OCI-LY1 (cell line): ENCODE measurements around the gene STXBP2.

ENCODE experiments used
- H2AFZ ChIP-seq: fragments of 200-600 bp; sonication (generic), shearing (Covaris generic); 2 replicates; pipeline ENCODE4 v1.6.0; 2014; ENCODE audit warnings: antibody characterized with exemption, mild to moderate bottlenecking, low read length
- H3F3A ChIP-seq: fragments of 200-600 bp; sonication (generic), shearing (Covaris generic); 2 replicates; pipeline ENCODE4 v1.6.0; 2014; ENCODE audit warnings: mild to moderate bottlenecking, antibody characterized with exemption, low read length, moderate library complexity; ENCODE audit not compliant: insufficient read depth
- H3K27ac ChIP-seq: fragments of 200-600 bp; sonication (generic); 2 replicates; pipeline ENCODE4 v1.5.1; 2014; ENCODE audit warnings: low read length, mixed run types, mild to moderate bottlenecking, low read depth; ENCODE audit not compliant: poor library complexity, severe bottlenecking
- H3K27me3 ChIP-seq: fragments of 200-600 bp; sonication (generic); 2 replicates; pipeline ENCODE4 v1.6.0; 2014; ENCODE audit warnings: antibody characterized with exemption, mild to moderate bottlenecking, low read length, moderate library complexity; ENCODE audit not compliant: insufficient read depth
- H3K36me3 ChIP-seq: fragments of 200-600 bp; sonication (generic); 2 replicates; pipeline ENCODE4 v1.6.1; 2014; ENCODE audit warnings: mild to moderate bottlenecking, antibody characterized with exemption, low read length, moderate library complexity, mixed read lengths; ENCODE audit not compliant: insufficient read depth
- H3K4me1 ChIP-seq: fragments of 200-600 bp; sonication (generic); 2 replicates; pipeline ENCODE4 v1.5.1; 2014; ENCODE audit warnings: mild to moderate bottlenecking, low read length, moderate library complexity; ENCODE audit not compliant: insufficient read depth, severe bottlenecking
- H3K4me2 ChIP-seq: fragments of 200-600 bp; sonication (generic), shearing (Covaris generic); 2 replicates; pipeline ENCODE4 v1.6.1; 2014; ENCODE audit warnings: low read length
- H3K4me3 ChIP-seq: fragments of 200-600 bp; sonication (generic); 2 replicates; pipeline ENCODE4 v1.5.1; 2014; ENCODE audit warnings: low read length, low read depth, mild to moderate bottlenecking, mixed read lengths; ENCODE audit not compliant: poor library complexity, severe bottlenecking
- H3K79me2 ChIP-seq: fragments of 200-600 bp; shearing (Covaris generic); 2 replicates; pipeline ENCODE4 v1.6.1; 2016; ENCODE audit warnings: mixed run types, low read length, mixed read lengths; ENCODE audit not compliant: insufficient read depth
- H3K9ac ChIP-seq: fragments of 200-600 bp; sonication (generic), shearing (Covaris generic); 2 replicates; pipeline ENCODE4 v1.6.1; 2014; ENCODE audit warnings: mild to moderate bottlenecking, low read length, mixed read lengths
- H3K9me2 ChIP-seq: fragments of 200-600 bp; sonication (generic), shearing (Covaris generic); 2 replicates; pipeline ENCODE4 v1.6.1; 2014; ENCODE audit warnings: low read depth, mild to moderate bottlenecking, low read length, mixed read lengths
- H3K9me3 ChIP-seq: fragments of 200-600 bp; shearing (Covaris generic); 2 replicates; pipeline ENCODE4 v1.6.1; 2014; ENCODE audit warnings: low read length, mixed read lengths
- H4K20me1 ChIP-seq: fragments of 200-600 bp; sonication (generic), shearing (Covaris generic); 2 replicates; pipeline ENCODE4 v1.6.0; 2016; ENCODE audit warnings: mild to moderate bottlenecking, low read length; ENCODE audit not compliant: insufficient read depth
- EZH2 ChIP-seq: fragments of 200-600 bp; sonication (generic), shearing (Covaris generic); IDR thresholded peaks from 2 replicates; pipeline ENCODE4 v1.8.0; 2017; ENCODE audit warnings: borderline replicate concordance, mixed run types, mild to moderate bottlenecking, antibody characterized with exemption, low read length, moderate library complexity, mixed read lengths
- TF ChIP-seq, protein P1 (sequence below): fragments of 200-600 bp; sonication (generic), shearing (Covaris generic); IDR thresholded peaks from 2 replicates; pipeline ENCODE4 v1.5.1; 2017; ENCODE audit warnings: mild to moderate bottlenecking, antibody characterized with exemption, low read length, moderate library complexity, mixed read lengths

Gene STXBP2

DNA sequence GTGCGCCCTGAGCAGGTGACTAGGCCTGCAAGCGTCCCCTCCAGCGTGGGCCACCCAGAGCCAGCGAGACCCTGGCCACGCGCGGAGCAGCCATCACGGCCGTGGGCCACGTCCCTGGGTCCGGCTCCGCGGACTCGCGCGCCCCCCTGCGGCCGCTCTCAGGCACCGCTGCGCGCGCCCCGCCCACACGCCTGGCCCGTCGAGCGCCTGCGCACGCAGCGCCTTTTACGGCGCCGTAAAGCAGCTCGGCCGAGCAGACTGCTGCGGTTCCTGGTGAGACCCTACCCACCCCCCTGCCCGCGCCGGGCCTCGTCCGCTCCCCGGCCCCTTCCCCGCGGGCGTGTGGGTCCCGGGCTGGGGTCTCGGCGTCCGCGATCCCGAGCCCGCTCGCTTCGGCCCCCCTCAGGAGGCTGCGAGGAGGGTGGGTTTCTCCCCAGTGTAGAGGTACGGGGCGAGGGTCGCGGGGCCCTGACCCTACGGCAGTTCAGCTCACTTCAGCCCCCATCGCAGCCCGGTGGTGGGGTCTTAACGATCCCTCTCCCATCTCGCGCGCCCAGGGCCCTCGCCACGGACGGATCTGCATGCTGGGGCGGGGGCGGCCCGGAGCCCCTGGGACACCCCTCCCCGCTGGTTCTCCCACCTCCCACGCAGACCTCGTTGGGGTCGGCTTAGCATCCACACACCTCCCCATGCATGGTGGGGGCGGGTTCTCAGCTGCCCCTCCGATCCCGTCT is 43.9 kb downstream of the STXBP2 start, which contains the start of gene TRAPPC5:
Gene TRAPPC5 (plus strand): TSS at position 228 of the 734 bp plus-strand sequence. CDS start 1,421 bp downstream, outside the sequence.
- H3K4me1 ChIP-seq, result peaks cover 21% of the 10 kb centered on the region
- no peaks in the 10 kb centered on the region for H3K9me3 ChIP-seq
- peak within 1 kb of the TSS; percentile 82 for H3K4me3 ChIP-seq
- peaks cover 16% of the 10 kb centered on the region for H3K36me3 ChIP-seq
- peak within 1 kb of the TSS; percentile 83 for H3K9ac ChIP-seq
- H3K79me2 ChIP-seq, result no peaks in the 10 kb centered on the region
- no peaks in the 10 kb centered on the region; the same call in 1 of the 2 replicates for H3K27me3 ChIP-seq
- no peaks in the 10 kb centered on the region for H3F3A ChIP-seq
- no peak within 1 kb of the TSS for H3K27ac ChIP-seq
- H4K20me1 ChIP-seq, result no peaks in the 10 kb centered on the region
- H2AFZ ChIP-seq, result no peak within 1 kb of the TSS
- TF ChIP-seq, protein P1, sequence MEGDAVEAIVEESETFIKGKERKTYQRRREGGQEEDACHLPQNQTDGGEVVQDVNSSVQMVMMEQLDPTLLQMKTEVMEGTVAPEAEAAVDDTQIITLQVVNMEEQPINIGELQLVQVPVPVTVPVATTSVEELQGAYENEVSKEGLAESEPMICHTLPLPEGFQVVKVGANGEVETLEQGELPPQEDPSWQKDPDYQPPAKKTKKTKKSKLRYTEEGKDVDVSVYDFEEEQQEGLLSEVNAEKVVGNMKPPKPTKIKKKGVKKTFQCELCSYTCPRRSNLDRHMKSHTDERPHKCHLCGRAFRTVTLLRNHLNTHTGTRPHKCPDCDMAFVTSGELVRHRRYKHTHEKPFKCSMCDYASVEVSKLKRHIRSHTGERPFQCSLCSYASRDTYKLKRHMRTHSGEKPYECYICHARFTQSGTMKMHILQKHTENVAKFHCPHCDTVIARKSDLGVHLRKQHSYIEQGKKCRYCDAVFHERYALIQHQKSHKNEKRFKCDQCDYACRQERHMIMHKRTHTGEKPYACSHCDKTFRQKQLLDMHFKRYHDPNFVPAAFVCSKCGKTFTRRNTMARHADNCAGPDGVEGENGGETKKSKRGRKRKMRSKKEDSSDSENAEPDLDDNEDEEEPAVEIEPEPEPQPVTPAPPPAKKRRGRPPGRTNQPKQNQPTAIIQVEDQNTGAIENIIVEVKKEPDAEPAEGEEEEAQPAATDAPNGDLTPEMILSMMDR, result peak; percentile 91
- no peak for TF ChIP-seq EZH2
- H3K4me2 ChIP-seq, result peak within 1 kb of the TSS; percentile 93
- no peaks in the 10 kb centered on the region for H3K9me2 ChIP-seq

DNA sequence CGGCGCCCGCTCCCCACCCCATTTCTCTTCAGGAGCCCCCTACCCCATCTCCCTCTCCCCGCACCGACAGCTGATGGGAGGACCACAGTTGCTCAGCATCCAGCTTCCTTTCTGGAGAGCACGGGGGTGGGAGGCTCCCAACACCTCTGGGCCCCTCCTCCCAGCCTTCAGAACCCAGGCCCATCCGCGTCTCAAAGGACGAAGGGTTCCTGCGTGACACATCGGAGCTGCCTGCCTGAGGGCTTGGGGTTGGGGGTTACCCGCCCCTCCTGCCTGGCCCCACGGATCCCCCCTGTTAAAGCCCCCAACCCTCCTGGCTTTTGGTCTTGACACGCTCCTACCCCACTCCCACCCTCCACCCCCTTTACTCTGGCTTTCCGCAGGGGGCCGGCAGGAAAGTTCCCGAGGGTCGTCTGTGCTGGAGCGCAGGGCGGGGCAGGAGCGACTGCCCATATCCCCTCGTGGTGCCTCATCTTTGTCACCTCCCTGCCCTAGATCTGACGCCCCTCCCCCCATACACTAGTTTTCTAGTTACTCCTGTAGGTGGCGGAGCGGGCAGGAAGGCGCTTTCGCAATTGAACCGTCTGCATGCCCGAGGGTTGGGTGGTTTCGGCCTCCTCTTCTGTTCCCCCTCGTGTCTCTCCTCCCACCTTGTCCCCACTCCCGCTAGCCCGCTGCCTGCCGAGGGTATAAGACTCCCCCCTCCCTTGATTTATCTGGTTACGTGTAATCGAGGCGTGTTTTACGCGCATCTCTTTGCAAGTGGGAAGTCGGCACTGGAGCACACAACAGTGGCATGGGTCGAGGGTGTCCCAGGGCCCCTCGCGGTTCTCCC is 44.6 kb downstream of the STXBP2 start:
- no peak overlapping the region for H2AFZ ChIP-seq
- peak overlapping the region; percentile 93 for H3K4me2 ChIP-seq
- H3K36me3 ChIP-seq, result peaks cover 16% of the 10 kb centered on the region
- H3K4me3 ChIP-seq, result peak overlapping the region; percentile 82
- no peak for TF ChIP-seq EZH2
- TF ChIP-seq, protein P1, result peak; percentile 59
- no peak overlapping the region for H3K27ac ChIP-seq
- no peaks in the 10 kb centered on the region; the same call in 1 of the 2 replicates for H3K27me3 ChIP-seq
- H3K79me2 ChIP-seq, result no peaks in the 10 kb centered on the region
- no peaks in the 10 kb centered on the region for H3K9me3 ChIP-seq
- peak overlapping the region; percentile 83 for H3K9ac ChIP-seq
- H3K4me1 ChIP-seq, result peaks cover 21% of the 10 kb centered on the region
- H3K9me2 ChIP-seq, result no peaks in the 10 kb centered on the region
- no peaks in the 10 kb centered on the region for H4K20me1 ChIP-seq
- H3F3A ChIP-seq, result no peaks in the 10 kb centered on the region

DNA sequence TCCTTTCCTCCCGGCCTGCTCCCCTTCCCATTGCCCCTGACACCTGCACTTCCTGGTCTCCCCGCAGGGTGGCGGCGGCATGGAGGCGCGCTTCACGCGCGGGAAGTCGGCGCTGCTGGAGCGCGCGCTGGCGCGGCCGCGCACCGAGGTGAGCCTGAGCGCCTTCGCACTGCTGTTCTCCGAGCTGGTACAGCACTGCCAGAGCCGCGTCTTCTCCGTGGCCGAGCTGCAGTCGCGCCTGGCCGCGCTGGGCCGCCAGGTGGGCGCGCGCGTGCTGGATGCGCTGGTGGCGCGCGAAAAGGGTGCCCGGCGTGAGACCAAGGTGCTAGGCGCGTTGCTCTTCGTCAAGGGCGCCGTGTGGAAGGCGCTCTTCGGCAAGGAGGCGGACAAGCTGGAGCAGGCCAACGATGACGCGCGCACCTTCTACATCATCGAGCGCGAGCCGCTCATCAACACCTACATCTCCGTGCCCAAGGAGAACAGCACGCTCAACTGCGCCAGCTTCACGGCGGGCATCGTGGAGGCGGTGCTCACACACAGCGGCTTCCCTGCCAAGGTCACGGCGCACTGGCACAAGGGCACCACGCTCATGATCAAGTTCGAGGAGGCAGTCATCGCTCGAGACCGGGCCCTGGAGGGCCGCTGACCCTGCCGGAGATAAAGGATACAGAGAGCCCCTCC is 45.4 kb downstream of the STXBP2 start:
- TF ChIP-seq, protein P1, result no peak
- no peak for TF ChIP-seq EZH2
- H3K27ac ChIP-seq, result no peak overlapping the region
- H3K9me3 ChIP-seq, result no peaks in the 10 kb centered on the region
- H3K9me2 ChIP-seq, result no peaks in the 10 kb centered on the region
- H3K4me3 ChIP-seq, result no peak overlapping the region
- no peak overlapping the region for H2AFZ ChIP-seq
- no peaks in the 10 kb centered on the region for H4K20me1 ChIP-seq
- H3K9ac ChIP-seq, result no peak overlapping the region
- H3K79me2 ChIP-seq, result no peaks in the 10 kb centered on the region
- no peaks in the 10 kb centered on the region for H3K27me3 ChIP-seq
- H3K4me2 ChIP-seq, result peak overlapping the region; percentile 93; the same call in 1 of the 2 replicates
- no peaks in the 10 kb centered on the region for H3F3A ChIP-seq
- peaks cover 16% of the 10 kb centered on the region for H3K36me3 ChIP-seq
- peaks cover 21% of the 10 kb centered on the region for H3K4me1 ChIP-seq
